ENCODE data around the gene DNAJC5. TPM values are rescaled to one million over a fixed set of nuclear protein-coding genes. Genes with fewer than 3 reads are reported as not detected.

Gene DNAJC5
- total and polyA plus RNA-seq, 9 of the 15 experiments (the other 6 are each of a cell fraction or from before 2014, with no cell fraction given): 0.95 to 42.8 (median 23.4) TPM

DNA sequence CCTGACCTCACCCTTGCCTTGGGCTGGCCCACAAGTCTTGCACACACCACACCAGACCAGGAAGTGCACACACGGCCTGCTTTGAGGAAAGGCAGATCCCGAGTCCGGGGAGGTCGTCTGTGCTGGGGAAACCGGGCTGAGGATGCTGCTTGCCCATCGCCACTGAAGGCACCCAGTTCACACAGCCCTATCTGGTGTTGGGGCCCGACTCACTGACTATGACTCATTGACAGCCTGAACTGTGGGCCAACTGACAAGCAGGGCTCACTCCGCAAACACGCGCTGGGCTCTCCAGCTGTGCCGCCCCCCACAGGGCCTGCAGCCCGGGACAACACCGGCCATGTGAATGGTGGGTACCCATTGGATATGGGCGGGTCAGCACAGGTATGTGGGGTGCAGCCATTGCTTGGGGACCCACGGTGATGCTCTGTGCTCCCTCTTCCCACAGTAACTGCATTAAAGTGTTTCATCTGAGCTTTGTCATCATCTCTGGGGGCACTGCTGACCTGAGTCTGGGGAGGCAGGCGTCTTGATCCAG, 82.9 kb downstream of the DNAJC5 start (continued):
- TF ChIP-seq, protein P1, sequence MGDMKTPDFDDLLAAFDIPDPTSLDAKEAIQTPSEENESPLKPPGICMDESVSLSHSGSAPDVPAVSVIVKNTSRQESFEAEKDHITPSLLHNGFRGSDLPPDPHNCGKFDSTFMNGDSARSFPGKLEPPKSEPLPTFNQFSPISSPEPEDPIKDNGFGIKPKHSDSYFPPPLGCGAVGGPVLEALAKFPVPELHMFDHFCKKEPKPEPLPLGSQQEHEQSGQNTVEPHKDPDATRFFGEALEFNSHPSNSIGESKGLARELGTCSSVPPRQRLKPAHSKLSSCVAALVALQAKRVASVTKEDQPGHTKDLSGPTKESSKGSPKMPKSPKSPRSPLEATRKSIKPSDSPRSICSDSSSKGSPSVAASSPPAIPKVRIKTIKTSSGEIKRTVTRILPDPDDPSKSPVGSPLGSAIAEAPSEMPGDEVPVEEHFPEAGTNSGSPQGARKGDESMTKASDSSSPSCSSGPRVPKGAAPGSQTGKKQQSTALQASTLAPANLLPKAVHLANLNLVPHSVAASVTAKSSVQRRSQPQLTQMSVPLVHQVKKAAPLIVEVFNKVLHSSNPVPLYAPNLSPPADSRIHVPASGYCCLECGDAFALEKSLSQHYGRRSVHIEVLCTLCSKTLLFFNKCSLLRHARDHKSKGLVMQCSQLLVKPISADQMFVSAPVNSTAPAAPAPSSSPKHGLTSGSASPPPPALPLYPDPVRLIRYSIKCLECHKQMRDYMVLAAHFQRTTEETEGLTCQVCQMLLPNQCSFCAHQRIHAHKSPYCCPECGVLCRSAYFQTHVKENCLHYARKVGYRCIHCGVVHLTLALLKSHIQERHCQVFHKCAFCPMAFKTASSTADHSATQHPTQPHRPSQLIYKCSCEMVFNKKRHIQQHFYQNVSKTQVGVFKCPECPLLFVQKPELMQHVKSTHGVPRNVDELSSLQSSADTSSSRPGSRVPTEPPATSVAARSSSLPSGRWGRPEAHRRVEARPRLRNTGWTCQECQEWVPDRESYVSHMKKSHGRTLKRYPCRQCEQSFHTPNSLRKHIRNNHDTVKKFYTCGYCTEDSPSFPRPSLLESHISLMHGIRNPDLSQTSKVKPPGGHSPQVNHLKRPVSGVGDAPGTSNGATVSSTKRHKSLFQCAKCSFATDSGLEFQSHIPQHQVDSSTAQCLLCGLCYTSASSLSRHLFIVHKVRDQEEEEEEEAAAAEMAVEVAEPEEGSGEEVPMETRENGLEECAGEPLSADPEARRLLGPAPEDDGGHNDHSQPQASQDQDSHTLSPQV (IDR thresholded peaks at IDR 0.05): 0 out of 2 replicates have a peak, but pooled peaks have one; percentile 39
- TF ChIP-seq EP400 (IDR thresholded peaks at IDR 0.05) (no peak; the same call in 1 of the 2 replicates), PCBP1 (IDR thresholded peaks at IDR 0.05; ENCODE audit: low read depth, low read length, poor library complexity, severe bottlenecking) (no peak), KDM4B (IDR thresholded peaks at IDR 0.05; ENCODE audit: borderline replicate concordance in 2 of 2, low read depth in 1 of 2) (no peak), ZBTB1 (CRISPR knock-in tag; IDR thresholded peaks at IDR 0.05; ENCODE audit: borderline replicate concordance, low read depth) (no peak; the same call in 1 of the 2 replicates), CC2D1A (IDR thresholded peaks at IDR 0.05) (no peak), ATF7 (IDR thresholded peaks at IDR 0.05) (peak; percentile 32; the same call in 1 of the 2 replicates), RBM15 (IDR thresholded peaks at IDR 0.05; ENCODE audit: insufficient read depth, low read length) (no peak)
- TF ChIP-seq, protein P2, sequence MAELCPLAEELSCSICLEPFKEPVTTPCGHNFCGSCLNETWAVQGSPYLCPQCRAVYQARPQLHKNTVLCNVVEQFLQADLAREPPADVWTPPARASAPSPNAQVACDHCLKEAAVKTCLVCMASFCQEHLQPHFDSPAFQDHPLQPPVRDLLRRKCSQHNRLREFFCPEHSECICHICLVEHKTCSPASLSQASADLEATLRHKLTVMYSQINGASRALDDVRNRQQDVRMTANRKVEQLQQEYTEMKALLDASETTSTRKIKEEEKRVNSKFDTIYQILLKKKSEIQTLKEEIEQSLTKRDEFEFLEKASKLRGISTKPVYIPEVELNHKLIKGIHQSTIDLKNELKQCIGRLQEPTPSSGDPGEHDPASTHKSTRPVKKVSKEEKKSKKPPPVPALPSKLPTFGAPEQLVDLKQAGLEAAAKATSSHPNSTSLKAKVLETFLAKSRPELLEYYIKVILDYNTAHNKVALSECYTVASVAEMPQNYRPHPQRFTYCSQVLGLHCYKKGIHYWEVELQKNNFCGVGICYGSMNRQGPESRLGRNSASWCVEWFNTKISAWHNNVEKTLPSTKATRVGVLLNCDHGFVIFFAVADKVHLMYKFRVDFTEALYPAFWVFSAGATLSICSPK (IDR thresholded peaks at IDR 0.05; ENCODE audit: borderline replicate concordance): no peak
- TF ChIP-seq, protein P3, sequence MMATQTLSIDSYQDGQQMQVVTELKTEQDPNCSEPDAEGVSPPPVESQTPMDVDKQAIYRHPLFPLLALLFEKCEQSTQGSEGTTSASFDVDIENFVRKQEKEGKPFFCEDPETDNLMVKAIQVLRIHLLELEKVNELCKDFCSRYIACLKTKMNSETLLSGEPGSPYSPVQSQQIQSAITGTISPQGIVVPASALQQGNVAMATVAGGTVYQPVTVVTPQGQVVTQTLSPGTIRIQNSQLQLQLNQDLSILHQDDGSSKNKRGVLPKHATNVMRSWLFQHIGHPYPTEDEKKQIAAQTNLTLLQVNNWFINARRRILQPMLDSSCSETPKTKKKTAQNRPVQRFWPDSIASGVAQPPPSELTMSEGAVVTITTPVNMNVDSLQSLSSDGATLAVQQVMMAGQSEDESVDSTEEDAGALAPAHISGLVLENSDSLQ (IDR thresholded peaks at IDR 0.05): peak; percentile 44; the same call in 1 of the 2 replicates
- TF ChIP-seq, protein P4, sequence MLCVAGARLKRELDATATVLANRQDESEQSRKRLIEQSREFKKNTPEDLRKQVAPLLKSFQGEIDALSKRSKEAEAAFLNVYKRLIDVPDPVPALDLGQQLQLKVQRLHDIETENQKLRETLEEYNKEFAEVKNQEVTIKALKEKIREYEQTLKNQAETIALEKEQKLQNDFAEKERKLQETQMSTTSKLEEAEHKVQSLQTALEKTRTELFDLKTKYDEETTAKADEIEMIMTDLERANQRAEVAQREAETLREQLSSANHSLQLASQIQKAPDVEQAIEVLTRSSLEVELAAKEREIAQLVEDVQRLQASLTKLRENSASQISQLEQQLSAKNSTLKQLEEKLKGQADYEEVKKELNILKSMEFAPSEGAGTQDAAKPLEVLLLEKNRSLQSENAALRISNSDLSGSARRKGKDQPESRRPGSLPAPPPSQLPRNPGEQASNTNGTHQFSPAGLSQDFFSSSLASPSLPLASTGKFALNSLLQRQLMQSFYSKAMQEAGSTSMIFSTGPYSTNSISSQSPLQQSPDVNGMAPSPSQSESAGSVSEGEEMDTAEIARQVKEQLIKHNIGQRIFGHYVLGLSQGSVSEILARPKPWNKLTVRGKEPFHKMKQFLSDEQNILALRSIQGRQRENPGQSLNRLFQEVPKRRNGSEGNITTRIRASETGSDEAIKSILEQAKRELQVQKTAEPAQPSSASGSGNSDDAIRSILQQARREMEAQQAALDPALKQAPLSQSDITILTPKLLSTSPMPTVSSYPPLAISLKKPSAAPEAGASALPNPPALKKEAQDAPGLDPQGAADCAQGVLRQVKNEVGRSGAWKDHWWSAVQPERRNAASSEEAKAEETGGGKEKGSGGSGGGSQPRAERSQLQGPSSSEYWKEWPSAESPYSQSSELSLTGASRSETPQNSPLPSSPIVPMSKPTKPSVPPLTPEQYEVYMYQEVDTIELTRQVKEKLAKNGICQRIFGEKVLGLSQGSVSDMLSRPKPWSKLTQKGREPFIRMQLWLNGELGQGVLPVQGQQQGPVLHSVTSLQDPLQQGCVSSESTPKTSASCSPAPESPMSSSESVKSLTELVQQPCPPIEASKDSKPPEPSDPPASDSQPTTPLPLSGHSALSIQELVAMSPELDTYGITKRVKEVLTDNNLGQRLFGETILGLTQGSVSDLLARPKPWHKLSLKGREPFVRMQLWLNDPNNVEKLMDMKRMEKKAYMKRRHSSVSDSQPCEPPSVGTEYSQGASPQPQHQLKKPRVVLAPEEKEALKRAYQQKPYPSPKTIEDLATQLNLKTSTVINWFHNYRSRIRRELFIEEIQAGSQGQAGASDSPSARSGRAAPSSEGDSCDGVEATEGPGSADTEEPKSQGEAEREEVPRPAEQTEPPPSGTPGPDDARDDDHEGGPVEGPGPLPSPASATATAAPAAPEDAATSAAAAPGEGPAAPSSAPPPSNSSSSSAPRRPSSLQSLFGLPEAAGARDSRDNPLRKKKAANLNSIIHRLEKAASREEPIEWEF (CRISPR knock-in tag; IDR thresholded peaks at IDR 0.05): no peak
